ENCODE data around the gene SMAD9.

Gene SMAD9

GRCh38 chr13:36862002-36862685, 57.9 kb downstream of the SMAD9 start:
- no peak for DNase-seq

- no peak for DNase-seq
These were observed 60.8 kb downstream of the SMAD9 start for GRCh38 chr13:36859259-36859658.

GRCh38 chr13:36858290-36858689, 61.7 kb downstream of the SMAD9 start:
- DNase-seq: no peak

- no peak for DNase-seq
These were observed 62.8 kb downstream of the SMAD9 start for GRCh38 chr13:36857253-36857652.

- no peak for DNase-seq
These were observed 69.1 kb downstream of the SMAD9 start for GRCh38 chr13:36850790-36851438.

- no peak for DNase-seq
These were observed 71.6 kb downstream of the SMAD9 start for GRCh38 chr13:36848199-36848982.

GRCh38 chr13:36847606-36848005, 72.4 kb downstream of the SMAD9 start:
- no peak for DNase-seq

GRCh38 chr13:36841391-36841790, 78.6 kb downstream of the SMAD9 start:
- DNase-seq: no peak

- DNase-seq: no peak
These were observed 79.3 kb downstream of the SMAD9 start for GRCh38 chr13:36840718-36841250.

- no peak for DNase-seq
These were observed 80.1 kb downstream of the SMAD9 start for GRCh38 chr13:36839981-36840380.

- DNase-seq: no peak
These were observed 80.8 kb downstream of the SMAD9 start for GRCh38 chr13:36839281-36839680.

- no peak for DNase-seq
These were observed 82.5 kb downstream of the SMAD9 start for GRCh38 chr13:36837354-36838092.

- DNase-seq: no peak
These were observed 85.7 kb downstream of the SMAD9 start for GRCh38 chr13:36834299-36834698.

- DNase-seq: no peak
These were observed 88.7 kb downstream of the SMAD9 start for GRCh38 chr13:36831291-36831690.

GRCh38 chr13:36829753-36830152, 90.3 kb downstream of the SMAD9 start:
- DNase-seq: no peak

GRCh38 chr13:36822785-36823184, 97.3 kb downstream of the SMAD9 start:
- no peak for DNase-seq

GRCh38 chr13:36820222-36820621, 99.8 kb downstream of the SMAD9 start:
- DNase-seq: no peak

- DNase-seq: peak; percentile 73
These were observed 100.3 kb downstream of the SMAD9 start for GRCh38 chr13:36819739-36820090.

- DNase-seq: peak; percentile 97
These were observed 101.0 kb downstream of the SMAD9 start, which contains the start of gene RFXAP for GRCh38 chr13:36818804-36819738. TSS of gene RFXAP (plus strand) at chr13:36819222. CDS start at chr13:36819358, 136 bp downstream.

- no peak for DNase-seq
These were observed 101.8 kb downstream of the SMAD9 start for GRCh38 chr13:36817996-36818803.

- no peak for DNase-seq
These were observed 105.0 kb downstream of the SMAD9 start for GRCh38 chr13:36815062-36815461.

Data from activated effector memory CD4-positive, alpha-beta T cell treated with anti-CD3 and anti-CD28 coated beads, Interleukin-2, amount 50 U/mL, for 16 hours (primary cell).